Neural cell (in vitro differentiated cells): Measurements from ENCODE around the gene IKZF1.

Source experiments
- CTCF ChIP-seq: fragments of 450-650 bp; IDR thresholded peaks from 2 replicates; pipeline ENCODE4 v1.5.1; 2014; ENCODE audit warnings: antibody characterized with exemption, mild to moderate bottlenecking, moderate library complexity; ENCODE audit not compliant: poor library complexity, severe bottlenecking
- EP300 ChIP-seq: fragments of 450-650 bp; conservative IDR thresholded peaks from 2 replicates; pipeline ENCODE4 v1.6.1; 2014; ENCODE audit warnings: antibody characterized with exemption, mild to moderate bottlenecking, moderate library complexity; ENCODE audit not compliant: poor library complexity, severe bottlenecking
- EZH2 ChIP-seq: fragments of 200-600, 300-800 bp; shearing (Covaris generic), sonication (generic); IDR thresholded peaks from 2 replicates; pipeline ENCODE4 v1.6.1; 2014; ENCODE audit warnings: antibody characterized with exemption, low read length, borderline replicate concordance, mild to moderate bottlenecking; ENCODE audit not compliant: insufficient read depth, poor library complexity, severe bottlenecking
- MXI1 ChIP-seq: fragments of 450-650 bp; conservative IDR thresholded peaks from 2 replicates; pipeline ENCODE4 v1.6.1; 2014; ENCODE audit warnings: antibody characterized with exemption, mild to moderate bottlenecking; ENCODE audit not compliant: poor library complexity, severe bottlenecking
- POLR2AphosphoS5 ChIP-seq: IDR thresholded peaks from 2 replicates; pipeline ENCODE4 v1.6.1; 2012
- RAD21 ChIP-seq: fragments of 450-650 bp; conservative IDR thresholded peaks from 2 replicates; pipeline ENCODE4 v1.6.1; 2014; ENCODE audit warnings: antibody characterized with exemption, mild to moderate bottlenecking, moderate library complexity
- SMC3 ChIP-seq: fragments of 450-650 bp; conservative IDR thresholded peaks from 2 replicates; pipeline ENCODE4 v1.6.1; 2014; ENCODE audit warnings: antibody characterized with exemption, mild to moderate bottlenecking, moderate library complexity; ENCODE audit not compliant: poor library complexity
- TAF1 ChIP-seq: IDR thresholded peaks from 2 replicates; pipeline ENCODE4 v1.6.1; 2012; ENCODE audit warnings: low read depth
- TF ChIP-seq, protein P1 (sequence below): IDR thresholded peaks from 2 replicates; pipeline ENCODE4 v1.6.1; 2012; ENCODE audit warnings: borderline replicate concordance

- TF ChIP-seq CTCF (no peak), EP300 (no peak), POLR2AphosphoS5 (no peak), RAD21 (no peak), EZH2 (no peak), SMC3 (no peak), MXI1 (no peak), TAF1 (no peak)
- TF ChIP-seq, protein P1, sequence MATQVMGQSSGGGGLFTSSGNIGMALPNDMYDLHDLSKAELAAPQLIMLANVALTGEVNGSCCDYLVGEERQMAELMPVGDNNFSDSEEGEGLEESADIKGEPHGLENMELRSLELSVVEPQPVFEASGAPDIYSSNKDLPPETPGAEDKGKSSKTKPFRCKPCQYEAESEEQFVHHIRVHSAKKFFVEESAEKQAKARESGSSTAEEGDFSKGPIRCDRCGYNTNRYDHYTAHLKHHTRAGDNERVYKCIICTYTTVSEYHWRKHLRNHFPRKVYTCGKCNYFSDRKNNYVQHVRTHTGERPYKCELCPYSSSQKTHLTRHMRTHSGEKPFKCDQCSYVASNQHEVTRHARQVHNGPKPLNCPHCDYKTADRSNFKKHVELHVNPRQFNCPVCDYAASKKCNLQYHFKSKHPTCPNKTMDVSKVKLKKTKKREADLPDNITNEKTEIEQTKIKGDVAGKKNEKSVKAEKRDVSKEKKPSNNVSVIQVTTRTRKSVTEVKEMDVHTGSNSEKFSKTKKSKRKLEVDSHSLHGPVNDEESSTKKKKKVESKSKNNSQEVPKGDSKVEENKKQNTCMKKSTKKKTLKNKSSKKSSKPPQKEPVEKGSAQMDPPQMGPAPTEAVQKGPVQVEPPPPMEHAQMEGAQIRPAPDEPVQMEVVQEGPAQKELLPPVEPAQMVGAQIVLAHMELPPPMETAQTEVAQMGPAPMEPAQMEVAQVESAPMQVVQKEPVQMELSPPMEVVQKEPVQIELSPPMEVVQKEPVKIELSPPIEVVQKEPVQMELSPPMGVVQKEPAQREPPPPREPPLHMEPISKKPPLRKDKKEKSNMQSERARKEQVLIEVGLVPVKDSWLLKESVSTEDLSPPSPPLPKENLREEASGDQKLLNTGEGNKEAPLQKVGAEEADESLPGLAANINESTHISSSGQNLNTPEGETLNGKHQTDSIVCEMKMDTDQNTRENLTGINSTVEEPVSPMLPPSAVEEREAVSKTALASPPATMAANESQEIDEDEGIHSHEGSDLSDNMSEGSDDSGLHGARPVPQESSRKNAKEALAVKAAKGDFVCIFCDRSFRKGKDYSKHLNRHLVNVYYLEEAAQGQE, result no peak
Measured at GRCh38 chr7:50317697-50318669, 13.5 kb downstream of the IKZF1 start.
